HL-60/S4 (cell line): ENCODE data around the gene OR51G1.
"Not testable (repeated sequence)": the region's sequence is repeated elsewhere in the genome, so short reads cannot be mapped to it uniquely, and the experiment has no call there.

Experiments
- in situ Hi-C: fragments of 300-500 bp; cut with MboI; formaldehyde crosslinking; loops from 2 replicates; pipeline ENCODE4 v1.14.3; 2022; ENCODE audit warnings: low sequenced_read_pairs

The OR51G1 gene, protein sequence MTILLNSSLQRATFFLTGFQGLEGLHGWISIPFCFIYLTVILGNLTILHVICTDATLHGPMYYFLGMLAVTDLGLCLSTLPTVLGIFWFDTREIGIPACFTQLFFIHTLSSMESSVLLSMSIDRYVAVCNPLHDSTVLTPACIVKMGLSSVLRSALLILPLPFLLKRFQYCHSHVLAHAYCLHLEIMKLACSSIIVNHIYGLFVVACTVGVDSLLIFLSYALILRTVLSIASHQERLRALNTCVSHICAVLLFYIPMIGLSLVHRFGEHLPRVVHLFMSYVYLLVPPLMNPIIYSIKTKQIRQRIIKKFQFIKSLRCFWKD

DNA sequence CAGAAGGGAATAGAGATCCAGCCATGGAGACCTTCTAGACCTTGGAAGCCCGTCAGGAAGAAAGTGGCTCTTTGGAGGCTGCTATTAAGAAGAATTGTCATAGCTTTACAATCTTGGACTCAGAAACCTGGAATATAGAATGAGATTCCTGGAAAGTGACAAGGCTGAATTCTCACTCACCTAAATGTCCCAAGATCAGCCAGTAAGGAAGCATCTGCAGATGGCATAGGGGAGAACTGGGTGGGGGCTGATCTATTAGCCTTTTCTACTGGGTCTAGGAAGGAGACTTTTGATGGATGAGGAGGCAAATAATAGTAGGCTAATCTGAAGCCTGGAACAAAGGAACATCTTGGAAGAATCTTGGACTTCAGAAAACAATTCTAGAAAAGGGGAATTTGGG, at the start of gene OR51G1:
Gene OR51G1, minus strand, starts transcription at position 101 of the 400 bp plus-strand sequence. Its CDS starts 0 bp downstream, at position 101.
- in situ Hi-C loops, result no loop called here

DNA sequence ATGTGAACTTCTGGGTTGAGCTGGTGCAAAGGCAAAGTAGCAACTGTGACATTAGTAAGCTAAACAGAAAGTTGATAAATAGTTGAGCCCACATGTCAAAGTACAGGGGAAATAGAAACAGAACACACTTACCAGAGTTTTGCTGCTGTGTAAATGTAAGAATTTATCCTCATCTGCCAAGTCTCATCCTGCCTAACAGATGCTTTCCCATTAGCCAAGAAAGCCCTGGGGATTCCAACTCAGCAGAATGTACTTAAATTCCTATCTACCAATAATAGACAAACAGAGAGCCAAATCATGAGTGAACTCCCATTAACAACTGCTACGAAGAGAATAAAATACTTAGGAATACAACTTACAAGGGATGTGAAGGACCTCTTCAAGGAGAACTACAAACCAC, 38.7 kb upstream of the OR51G1 start:
- in situ Hi-C loops, result no loop called here

DNA sequence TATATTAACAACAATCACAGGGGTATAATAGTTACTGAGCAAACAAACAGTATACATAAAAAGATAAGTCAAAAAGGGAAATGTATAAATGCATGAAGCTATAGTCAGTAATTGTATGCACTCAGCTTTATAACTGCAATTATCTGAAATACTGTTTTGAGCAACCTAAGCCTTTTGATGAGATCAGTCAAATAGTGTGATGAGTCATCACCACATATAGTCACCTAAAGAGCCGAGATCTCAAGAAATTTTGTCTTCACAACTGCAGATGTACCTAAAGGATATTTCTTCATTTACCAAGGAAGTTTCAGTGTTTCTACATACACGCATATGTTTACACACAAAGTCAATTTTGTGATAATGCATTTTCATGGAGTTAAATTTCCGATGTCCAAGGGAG, 36.7 kb upstream of the OR51G1 start:
- in situ Hi-C loops, result no loop called here

DNA sequence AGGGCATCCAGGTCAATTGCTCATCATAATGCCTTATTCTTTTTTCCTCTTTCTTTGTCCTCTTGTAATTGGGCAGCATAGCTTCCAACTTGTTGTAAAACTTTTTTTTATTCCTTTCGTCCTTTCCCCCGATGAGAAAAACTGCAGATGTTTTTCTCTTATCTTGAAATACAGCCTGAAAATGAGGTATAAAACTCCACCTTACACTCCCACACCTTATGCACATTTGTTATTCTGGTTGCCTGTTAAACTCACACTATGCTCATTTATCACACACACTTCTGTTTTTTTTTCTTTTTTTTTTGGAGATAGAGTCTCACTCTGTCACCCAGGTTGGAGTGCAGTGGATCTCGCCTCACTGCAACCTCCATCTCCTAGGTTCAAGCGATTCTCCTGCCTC, 33.3 kb upstream of the OR51G1 start:
- in situ Hi-C loops, result no loop called here

DNA sequence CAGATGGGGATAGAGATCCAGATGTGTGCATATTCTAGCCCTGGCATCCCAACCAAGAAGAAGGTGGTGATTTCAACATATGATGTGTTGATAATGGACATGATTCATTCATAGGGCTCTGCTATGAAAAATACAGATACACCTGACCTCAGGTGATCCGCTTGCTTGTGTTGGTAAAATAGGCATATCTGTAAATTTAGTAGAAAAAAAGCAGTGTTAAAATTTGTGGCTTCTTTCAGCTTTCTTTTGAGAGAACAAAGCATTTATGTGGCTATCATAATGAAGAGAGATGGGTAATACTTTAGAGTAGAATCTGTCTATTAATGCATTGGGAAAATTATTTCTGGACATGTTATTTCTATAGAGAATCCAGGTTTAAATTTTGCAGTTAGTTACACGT, 31.5 kb upstream of the OR51G1 start, which contains the start of gene OR51A2:
Gene OR51A2, minus strand, starts transcription at position 101 of the 400 bp plus-strand sequence. Its CDS starts 0 bp downstream, at position 101.
- in situ Hi-C loops, result not testable (repeated sequence)

DNA sequence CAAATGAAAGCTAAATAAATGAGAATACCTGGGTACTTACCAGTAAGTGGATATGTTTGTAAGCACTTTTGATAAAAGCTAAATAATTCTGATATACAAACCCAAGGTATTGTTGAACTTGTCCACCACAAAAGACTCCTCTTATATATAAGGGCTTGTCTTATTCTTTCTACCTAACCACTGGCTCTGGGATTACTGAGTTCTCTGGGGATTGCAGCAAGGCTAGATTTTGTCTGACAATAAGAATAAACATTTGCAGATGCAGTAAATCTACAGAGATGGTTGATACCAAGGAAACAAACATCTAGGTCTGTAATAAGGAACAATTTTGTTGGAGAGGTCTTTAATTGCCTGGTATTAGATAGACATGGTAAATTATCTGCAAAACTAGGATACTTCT, 23.4 kb upstream of the OR51G1 start, which contains the start of gene OR51A4:
Gene OR51A4, minus strand, starts transcription at position 101 of the 400 bp plus-strand sequence. CDS start 505 bp downstream, outside the sequence.
- in situ Hi-C loops, result no loop called here

DNA sequence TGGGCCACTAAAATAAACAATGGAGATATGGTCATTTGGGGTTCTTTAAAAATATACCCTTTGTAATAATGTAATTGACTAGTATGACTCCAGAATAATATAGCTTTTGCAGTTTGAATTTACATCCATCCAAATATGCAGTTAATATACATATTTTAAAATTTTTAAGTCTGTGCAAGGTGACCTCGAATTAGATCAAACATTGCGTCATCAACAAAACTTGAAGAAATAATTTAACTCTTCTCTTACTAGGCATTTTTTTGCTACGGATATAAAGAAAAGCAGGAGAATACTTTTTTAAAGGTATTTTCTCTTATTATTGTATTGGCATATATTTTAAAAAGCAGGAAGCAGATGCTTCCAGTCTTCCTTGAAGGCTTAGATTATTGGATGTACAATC, 12.6 kb upstream of the OR51G1 start:
- in situ Hi-C loops, result no loop called here

DNA sequence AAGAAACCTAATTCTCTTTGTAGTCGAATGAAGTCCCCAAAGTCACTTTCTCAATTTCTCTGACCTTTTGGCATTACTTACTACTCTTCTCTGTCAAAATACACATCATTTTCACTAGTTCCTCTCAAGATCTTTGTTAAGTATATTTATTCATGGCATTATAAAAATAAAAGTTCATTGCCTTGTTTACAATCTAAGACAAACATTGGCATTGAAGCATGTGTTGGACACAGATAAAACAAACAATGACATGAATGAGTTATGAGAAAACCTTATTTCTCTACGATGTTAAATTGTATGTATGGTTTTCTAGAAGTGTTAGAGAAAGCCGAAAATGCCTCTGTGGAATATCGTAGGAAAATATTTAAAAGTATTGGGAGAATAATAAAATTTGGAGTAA, 8.6 kb upstream of the OR51G1 start:
- in situ Hi-C loops, result no loop called here

DNA sequence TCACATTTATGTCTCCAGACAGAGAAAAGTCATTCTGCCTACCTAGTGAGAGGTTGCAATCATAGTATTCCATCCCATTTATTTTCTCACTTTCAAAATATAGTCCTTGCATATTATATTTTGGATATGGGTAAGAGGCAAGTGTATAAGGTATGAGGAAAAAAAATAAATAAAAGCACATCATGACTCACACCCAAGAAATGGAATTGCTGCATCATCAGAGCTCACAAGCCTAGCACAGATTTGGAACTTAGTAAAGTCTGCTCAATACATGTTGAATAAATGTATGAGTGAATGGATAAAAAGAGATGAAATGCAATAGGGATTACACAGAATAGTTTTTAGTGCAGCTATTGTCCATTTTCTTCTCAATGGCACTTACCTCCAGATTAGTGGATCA, 2.5 kb upstream of the OR51G1 start:
- in situ Hi-C loops, result no loop called here

DNA sequence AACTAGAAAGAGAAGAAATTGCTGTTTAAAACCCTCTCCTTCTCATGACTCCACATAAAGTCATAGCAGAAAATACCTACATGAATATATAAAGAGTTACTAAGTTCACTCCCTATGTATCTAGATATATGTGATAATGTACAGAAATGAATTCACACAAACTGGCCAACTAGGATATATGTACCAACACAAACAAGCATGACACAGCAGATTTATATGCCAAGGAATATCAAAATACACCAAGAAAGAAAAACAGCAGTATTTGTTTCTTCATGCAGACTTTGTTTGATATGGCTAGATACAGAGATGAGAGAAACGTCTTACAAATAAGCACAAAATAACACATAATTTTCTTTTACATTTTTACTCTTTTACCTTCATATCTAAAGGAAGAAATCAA, 1.8 kb downstream of the OR51G1 start:
- in situ Hi-C loops, result no loop called here

DNA sequence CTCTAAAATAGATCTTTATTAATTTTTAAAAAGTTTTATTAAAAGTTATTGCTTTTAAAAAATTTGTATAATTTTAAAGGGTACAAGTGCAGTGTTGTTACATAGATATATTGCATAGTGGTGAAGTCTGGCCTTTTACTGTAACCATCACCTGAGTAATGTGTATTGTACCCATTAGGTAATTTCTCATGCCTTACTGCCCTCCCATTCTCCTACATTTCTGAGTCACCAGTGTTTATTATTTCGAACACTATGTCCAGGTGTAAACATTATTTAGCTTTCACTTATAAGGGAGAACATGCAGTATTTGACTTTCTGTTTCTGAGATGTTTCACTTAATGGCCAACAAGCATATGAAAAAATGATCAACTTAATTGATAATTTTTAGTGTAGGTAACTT, 2.3 kb downstream of the OR51G1 start:
- in situ Hi-C loops, result no loop called here

DNA sequence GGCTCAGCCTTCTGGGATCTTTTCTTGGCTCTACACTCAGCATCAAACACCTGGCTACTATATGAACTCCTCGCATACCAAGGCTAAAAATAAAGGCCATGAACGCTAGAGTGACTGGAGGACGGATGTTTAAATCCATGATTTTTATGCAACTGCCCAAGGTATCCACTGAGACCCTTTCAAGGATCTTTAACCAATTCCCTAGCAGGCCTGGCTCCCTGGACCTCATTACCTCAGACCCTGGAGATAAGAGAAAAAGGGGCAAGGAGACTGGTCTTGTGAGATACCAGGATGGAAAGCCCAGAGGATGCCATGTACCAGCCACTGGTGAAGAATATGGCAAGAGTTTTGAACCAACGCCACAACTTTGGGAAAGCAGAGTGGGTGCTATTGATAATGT, 4.9 kb downstream of the OR51G1 start, which contains the start of gene OR51G2:
Gene OR51G2, minus strand, starts transcription at position 101 of the 400 bp plus-strand sequence. CDS start 3,687 bp downstream, outside the sequence.
- in situ Hi-C loops, result no loop called here

DNA sequence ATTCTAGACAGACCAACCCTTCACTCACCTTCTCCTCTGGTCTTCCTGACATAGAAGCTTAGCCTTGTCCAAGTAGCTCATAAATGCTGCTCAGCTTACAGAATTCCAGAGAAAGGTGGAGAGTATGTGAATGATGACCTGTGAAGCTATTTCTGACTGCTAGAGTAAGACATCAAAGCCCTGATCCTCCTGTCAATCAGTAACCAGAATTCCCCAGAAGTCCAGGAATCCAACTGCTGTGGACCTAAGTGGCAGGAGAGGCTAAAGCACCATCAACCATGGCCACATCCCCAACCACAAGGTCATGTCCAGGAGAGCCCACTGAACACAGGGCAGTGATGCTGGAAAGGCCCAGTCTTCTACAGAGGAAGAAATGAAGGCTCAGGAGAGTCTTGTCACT, 7.6 kb downstream of the OR51G1 start:
- in situ Hi-C loops, result no loop called here

DNA sequence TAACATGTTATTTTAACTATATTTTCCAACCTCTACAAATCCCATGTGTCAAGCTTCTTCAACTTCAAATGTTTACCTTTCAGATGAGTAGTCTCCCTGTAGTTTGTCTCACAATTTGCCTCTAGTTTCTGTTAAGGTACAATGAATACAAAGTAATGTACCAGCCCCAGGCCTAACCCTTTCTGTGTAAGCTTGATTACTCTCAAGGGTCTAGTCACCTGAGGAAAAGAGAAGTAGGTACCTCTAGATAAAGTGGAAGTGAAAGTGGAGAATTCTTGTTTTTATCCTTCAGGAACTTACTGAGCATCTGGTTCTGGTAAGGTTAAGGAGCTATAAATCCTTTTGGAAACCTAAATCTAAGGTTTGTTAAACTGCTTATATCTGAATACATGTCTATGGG, 20.7 kb downstream of the OR51G1 start, which contains the start of gene OR51A7:
Gene OR51A7, plus strand, starts transcription at position 300 of the 400 bp plus-strand sequence. CDS start 3,587 bp downstream, outside the sequence.
- in situ Hi-C loops, result no loop called here

DNA sequence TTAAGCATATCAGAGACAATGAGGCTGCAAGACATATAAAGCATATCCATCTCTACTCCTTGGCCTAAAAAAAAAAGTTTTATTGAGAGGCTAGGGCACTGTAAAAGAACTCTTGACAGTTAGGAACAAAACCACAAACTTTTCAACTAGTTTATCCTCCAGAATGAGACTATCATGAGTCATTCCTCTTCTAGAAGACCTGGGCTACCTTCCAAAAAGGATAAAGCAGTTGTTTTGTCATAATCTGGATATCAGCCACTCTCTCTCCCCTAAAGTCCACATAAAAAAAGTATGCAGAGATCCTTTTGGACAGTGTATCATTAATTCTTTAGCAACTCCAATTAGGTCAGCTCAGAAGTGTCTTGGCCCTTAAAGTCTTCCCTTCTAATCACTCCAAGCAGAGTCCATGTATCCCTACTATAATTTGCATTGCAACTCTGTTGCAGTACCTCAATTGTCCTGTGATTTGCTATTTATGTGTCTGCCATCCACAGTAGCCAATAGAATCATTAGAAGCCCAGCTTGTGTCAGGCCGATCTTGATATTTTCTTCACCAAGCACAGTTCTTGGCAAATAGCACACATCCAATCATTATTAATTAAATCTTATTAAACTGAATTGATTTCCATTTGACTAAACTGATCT, 32.0 kb downstream of the OR51G1 start:
- in situ Hi-C loops, result no loop called here

DNA sequence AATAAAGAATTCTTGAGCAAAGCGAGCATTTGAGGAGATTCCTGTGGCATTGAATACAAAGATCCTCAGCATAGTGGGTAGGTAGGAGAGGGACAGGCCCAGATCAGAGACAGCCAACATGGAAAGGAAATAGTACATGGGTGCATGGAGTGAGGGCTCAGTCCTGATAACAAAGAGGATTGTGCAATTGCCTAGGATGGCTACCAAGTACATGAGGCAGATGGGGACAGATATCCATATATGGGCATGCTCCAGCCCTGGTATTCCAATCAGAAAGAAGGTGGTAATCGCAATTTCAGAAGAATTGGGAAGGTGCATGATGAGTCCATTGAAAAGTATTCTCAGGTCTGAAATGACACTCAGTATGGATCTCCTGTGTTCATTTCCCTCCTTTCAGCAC, 33.9 kb downstream of the OR51G1 start:
- in situ Hi-C loops, result no loop called here

DNA sequence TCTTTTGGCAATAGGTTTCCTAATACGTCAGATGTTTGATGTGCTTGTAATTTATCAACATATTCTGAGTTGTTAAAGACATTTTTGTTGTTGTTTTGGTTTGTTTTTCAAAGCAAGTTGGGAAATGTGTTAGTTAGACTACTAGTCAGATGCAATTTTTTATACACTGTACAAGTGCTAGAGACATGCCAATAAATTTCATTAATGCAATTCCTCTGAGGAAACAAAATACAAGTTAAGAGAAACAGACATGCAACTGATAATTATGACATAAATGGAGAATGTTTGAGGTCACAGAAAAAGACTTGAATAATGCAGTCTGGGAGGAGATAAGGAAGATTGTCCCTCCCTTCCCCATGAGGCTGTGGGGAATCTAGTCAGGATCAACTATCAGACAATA, 36.5 kb downstream of the OR51G1 start:
- in situ Hi-C loops, result no loop called here

DNA sequence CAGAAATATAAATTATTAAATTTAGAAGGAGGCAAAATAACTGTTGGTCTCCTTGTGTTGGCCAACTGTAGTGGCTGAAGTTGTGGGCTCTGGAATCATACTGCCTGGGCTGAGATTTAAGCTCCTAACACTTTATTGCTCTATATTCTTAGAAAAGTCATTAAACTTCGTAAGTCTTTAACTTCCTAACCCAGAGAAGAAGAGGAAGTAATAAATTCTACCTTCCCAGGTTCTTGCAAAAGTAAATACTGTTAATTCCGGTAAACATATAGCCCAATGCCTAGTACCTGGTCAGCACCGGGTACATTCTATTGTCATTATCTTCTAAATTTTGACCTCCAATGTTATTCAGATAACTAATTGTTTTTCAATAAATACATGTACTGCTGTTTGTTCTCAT, 38.0 kb downstream of the OR51G1 start:
- in situ Hi-C loops, result no loop called here

DNA sequence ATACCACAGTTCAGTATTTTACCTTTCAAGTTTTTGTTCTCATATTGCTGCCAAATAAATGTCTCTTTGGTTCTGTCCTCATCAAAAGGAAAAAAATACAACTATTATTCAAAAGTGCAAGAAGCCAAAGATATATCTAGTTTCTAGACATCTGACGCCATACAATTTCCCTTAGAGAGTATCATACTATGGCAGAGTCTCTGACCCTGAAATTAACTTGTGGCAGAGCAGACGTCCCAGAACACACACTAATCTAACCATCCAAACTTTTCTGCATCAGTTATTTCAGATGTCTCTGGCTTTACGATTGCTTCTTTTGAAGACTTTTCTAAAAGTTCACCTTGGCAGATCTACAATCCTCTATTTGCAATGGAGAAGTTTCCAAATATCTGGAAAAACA, 39.8 kb downstream of the OR51G1 start:
- in situ Hi-C loops, result no loop called here

DNA sequence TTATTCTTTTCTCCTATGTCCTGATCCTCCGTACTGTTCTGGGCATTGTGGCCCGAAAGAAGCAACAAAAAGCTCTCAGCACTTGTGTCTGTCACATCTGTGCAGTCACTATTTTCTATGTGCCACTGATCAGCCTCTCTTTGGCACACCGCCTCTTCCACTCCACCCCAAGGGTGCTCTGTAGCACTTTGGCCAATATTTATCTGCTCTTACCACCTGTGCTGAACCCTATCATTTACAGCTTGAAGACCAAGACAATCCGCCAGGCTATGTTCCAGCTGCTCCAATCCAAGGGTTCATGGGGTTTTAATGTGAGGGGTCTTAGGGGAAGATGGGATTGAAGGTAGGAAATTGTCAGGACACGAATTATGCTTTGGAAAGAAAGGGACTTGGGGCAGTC, 41.6 kb downstream of the OR51G1 start:
- in situ Hi-C loops, result no loop called here

DNA sequence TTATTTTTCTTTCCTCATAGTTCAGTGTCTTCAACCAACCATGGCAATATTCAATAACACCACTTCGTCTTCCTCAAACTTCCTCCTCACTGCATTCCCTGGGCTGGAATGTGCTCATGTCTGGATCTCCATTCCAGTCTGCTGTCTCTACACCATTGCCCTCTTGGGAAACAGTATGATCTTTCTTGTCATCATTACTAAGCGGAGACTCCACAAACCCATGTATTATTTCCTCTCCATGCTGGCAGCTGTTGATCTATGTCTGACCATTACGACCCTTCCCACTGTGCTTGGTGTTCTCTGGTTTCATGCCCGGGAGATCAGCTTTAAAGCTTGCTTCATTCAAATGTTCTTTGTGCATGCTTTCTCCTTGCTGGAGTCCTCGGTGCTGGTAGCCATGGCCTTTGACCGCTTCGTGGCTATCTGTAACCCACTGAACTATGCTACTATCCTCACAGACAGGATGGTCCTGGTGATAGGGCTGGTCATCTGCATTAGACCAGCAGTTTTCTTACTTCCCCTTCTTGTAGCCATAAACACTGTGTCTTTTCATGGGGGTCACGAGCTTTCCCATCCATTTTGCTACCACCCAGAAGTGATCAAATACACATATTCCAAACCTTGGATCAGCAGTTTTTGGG, 42.2 kb downstream of the OR51G1 start, which contains the start of gene OR51T1:
Gene OR51T1, plus strand, starts transcription at position 41 of the 641 bp plus-strand sequence. Its CDS starts 0 bp downstream, at position 41.
- in situ Hi-C loops, result no loop called here
